GM23338 (cell line): ENCODE results near the gene GFI1B. TPM values are rescaled to one million over a fixed set of nuclear protein-coding genes. Genes with fewer than 3 reads are reported as not detected.

Experiments
- ATAC-seq: fragments of 200-7000 bp; cut with Tn5 transposase; 3 replicates; pipeline ENCODE4 v1.9.1; 2020
- DNase-seq: peaks from one replicate; pipeline ENCODE4 v3.0.0-alpha.2; 2015; ENCODE audit warnings: low spot score
- H2AFZ ChIP-seq: fragments of 200-600 bp; sonication (generic); 2 replicates; pipeline ENCODE4 v1.8.0; 2016; ENCODE audit warnings: antibody characterized with exemption, mild to moderate bottlenecking, moderate library complexity
- H3F3A ChIP-seq: fragments of 200-600 bp; sonication (generic); replicated peaks from 2 replicates; pipeline ENCODE4 v1.8.0; 2017; ENCODE audit warnings: antibody characterized with exemption, mixed run types, low read depth
- H3K27ac ChIP-seq: fragments of 200-600 bp; sonication (generic); 2 replicates; pipeline ENCODE4 v1.6.1; 2016; ENCODE audit warnings: low read depth
- H3K27me3 ChIP-seq: fragments of 200-600 bp; sonication (generic); 2 replicates; pipeline ENCODE4 v1.8.0; 2016; ENCODE audit warnings: mild to moderate bottlenecking, mixed run types, moderate library complexity; ENCODE audit not compliant: insufficient read depth
- H3K36me3 ChIP-seq: fragments of 200-600 bp; sonication (generic); 2 replicates; pipeline ENCODE4 v1.8.0; 2016; ENCODE audit warnings: mild to moderate bottlenecking; ENCODE audit not compliant: insufficient read depth
- H3K4me1 ChIP-seq: fragments of 200-600 bp; sonication (generic); 2 replicates; pipeline ENCODE4 v1.8.0; 2016; ENCODE audit warnings: mild to moderate bottlenecking, moderate library complexity; ENCODE audit not compliant: insufficient read depth
- H3K4me2 ChIP-seq: fragments of 200-600 bp; sonication (generic); 2 replicates; pipeline ENCODE4 v1.7.1; 2017; ENCODE audit warnings: mixed run types
- H3K4me3 ChIP-seq: fragments of 200-600 bp; sonication (generic); 2 replicates; pipeline ENCODE4 v1.6.1; 2016; ENCODE audit warnings: mixed run types
- H3K79me2 ChIP-seq: fragments of 200-600 bp; sonication (generic); replicated peaks from 2 replicates; pipeline ENCODE4 v1.8.0; 2017; ENCODE audit warnings: mild to moderate bottlenecking; ENCODE audit not compliant: insufficient read depth
- H3K9me2 ChIP-seq: fragments of 200-600 bp; sonication (generic); 2 replicates; pipeline ENCODE4 v1.8.0; 2017; ENCODE audit not compliant: insufficient read depth
- H4K20me1 ChIP-seq: fragments of 200-600 bp; sonication (generic); replicated peaks from 2 replicates; pipeline ENCODE4 v1.8.0; 2017; ENCODE audit warnings: mild to moderate bottlenecking; ENCODE audit not compliant: insufficient read depth
- H3K27ac Mint-ChIP-seq: 2 replicates; pipeline ENCODE4 v1.8.0; 2020; ENCODE audit warnings: inconsistent platforms, mild to moderate bottlenecking, moderate library complexity, mixed read lengths
- H3K27me3 Mint-ChIP-seq: 3 replicates; pipeline ENCODE4 v1.8.0; 2022; ENCODE audit warnings: low read depth, mild to moderate bottlenecking, moderate library complexity, mixed read lengths, inconsistent platforms; ENCODE audit not compliant: insufficient read depth, poor library complexity
- H3K36me3 Mint-ChIP-seq: 3 replicates; pipeline ENCODE4 v1.8.0; 2021; ENCODE audit warnings: low read depth, mild to moderate bottlenecking, inconsistent platforms, moderate library complexity, mixed read lengths
- H3K4me1 Mint-ChIP-seq: 3 replicates; pipeline ENCODE4 v1.8.0; 2020; ENCODE audit warnings: mild to moderate bottlenecking, inconsistent platforms, mixed read lengths
- H3K4me3 Mint-ChIP-seq: 3 replicates; pipeline ENCODE4 v1.8.0; 2021; ENCODE audit warnings: moderate library complexity, mild to moderate bottlenecking, inconsistent platforms, mixed read lengths
- H3K9me3 Mint-ChIP-seq: 3 replicates; pipeline ENCODE4 v1.8.0; 2020; ENCODE audit warnings: moderate library complexity, mild to moderate bottlenecking, inconsistent platforms, mixed read lengths
- CREB1 ChIP-seq: fragments of 250-450 bp; sonication (Bioruptor Pico); IDR thresholded peaks from 2 replicates; pipeline ENCODE4 v1.5.0; 2020; ENCODE audit warnings: low read depth, mild to moderate bottlenecking, moderate library complexity
- EZH2 ChIP-seq: fragments of 200-600 bp; sonication (generic); IDR thresholded peaks from one replicate; pipeline ENCODE4 v1.8.0; 2017; ENCODE audit warnings: antibody characterized with exemption, mild to moderate bottlenecking, low read depth; ENCODE audit not compliant: unreplicated experiment
- EZH2phosphoT487 ChIP-seq: fragments of 200-600 bp; sonication (generic); IDR thresholded peaks from one replicate; pipeline ENCODE4 v1.8.1; 2018; ENCODE audit warnings: antibody characterized with exemption; ENCODE audit not compliant: unreplicated experiment
- JUNB ChIP-seq: IDR thresholded peaks from one replicate; pipeline ENCODE4 v1.6.1; 2016; ENCODE audit warnings: antibody characterized with exemption; ENCODE audit not compliant: unreplicated experiment
- POLR2AphosphoS5 ChIP-seq: IDR thresholded peaks from 2 replicates; pipeline ENCODE4 v1.6.1; 2016; ENCODE audit warnings: antibody characterized with exemption, low read depth
- ZNF114 ChIP-seq: fragments of 250-450 bp; sonication (Bioruptor Pico); IDR thresholded peaks from 2 replicates; pipeline ENCODE4 v1.5.0; 2020; ENCODE audit warnings: mild to moderate bottlenecking, moderate library complexity
- ZNF331 ChIP-seq: fragments of 250-450 bp; sonication (Bioruptor Pico); IDR thresholded peaks from 2 replicates; pipeline ENCODE4 v1.5.0; 2020; ENCODE audit warnings: low read depth, mild to moderate bottlenecking, moderate library complexity
- polyA plus RNA-seq: library from polyadenylated mRNA; unstranded; fragments of >200 nt; fragmentation: Nextera tagmentation; extraction: Ambion mirVana; gene quantifications from 2 replicates; pipeline ENCODE4 v1.2.1, GENCODE V29; 2016
- total RNA-seq: library from RNA; depleted of rRNA; stranded (reverse); fragments of >200 nt; shearing (Covaris generic); gene quantifications from 2 replicates; pipeline ENCODE4 v1.2.3, GENCODE V29; 2014
- TF ChIP-seq, protein P1 (sequence below): IDR thresholded peaks from 2 replicates; pipeline ENCODE4 v1.6.1; 2016; ENCODE audit warnings: antibody characterized with exemption

GFI1B gene
- total and polyA plus RNA-seq, 2 experiments from 2014 or later = 0.38 TPM; not detected in 1

DNA sequence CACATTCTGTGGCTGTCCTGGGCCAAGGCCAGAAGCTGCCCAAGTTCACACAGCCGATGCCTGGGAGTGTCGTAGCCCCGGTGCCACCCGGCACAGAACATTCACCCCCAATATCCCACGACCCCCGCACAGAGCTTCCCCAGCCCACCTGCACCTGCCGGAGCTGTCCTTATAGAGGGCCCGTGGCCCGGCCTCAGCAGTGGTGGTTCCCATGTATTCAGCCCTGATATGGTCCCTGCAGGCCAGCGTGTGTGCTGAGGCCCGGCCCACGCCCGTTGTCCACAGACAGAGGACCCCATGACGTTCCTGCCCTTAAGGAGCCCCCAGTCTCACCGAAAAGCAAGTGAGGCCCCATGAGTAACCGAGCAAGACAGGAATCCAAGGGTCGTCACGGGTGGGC is 5.3 kb upstream of the GFI1B start:
- Histone ChIP-seq H3K36me3 (no peaks in the 10 kb centered on the region), H3K4me2 (no peak overlapping the region), H3K79me2 (no peaks in the 10 kb centered on the region), H3K9me2 (no peaks in the 10 kb centered on the region), H2AFZ (no peak overlapping the region), H3K4me1 (peaks cover 4% of the 10 kb centered on the region; the same call in 1 of the 2 replicates), H3F3A (no peaks in the 10 kb centered on the region), H4K20me1 (0 out of 2 replicates have a peak, but pooled peaks cover under 1% of the 10 kb centered on the region), H3K4me3 (no peak overlapping the region), H3K27ac (no peak overlapping the region), H3K27me3 (peaks cover 8% of the 10 kb centered on the region)
- H3K36me3 Mint-ChIP-seq = no peaks in the 10 kb centered on the region
- no peak for ATAC-seq
- DNase-seq = no peak
- no peaks in the 10 kb centered on the region; the same call in 2 of the 3 replicates for H3K9me3 Mint-ChIP-seq
- no peak overlapping the region for H3K4me3 Mint-ChIP-seq
- peaks cover 10% of the 10 kb centered on the region; the same call in 2 of the 3 replicates for H3K4me1 Mint-ChIP-seq
- TF ChIP-seq JUNB = no peak
- no peak overlapping the region for H3K27ac Mint-ChIP-seq
- H3K27me3 Mint-ChIP-seq = peaks cover 22% of the 10 kb centered on the region

DNA sequence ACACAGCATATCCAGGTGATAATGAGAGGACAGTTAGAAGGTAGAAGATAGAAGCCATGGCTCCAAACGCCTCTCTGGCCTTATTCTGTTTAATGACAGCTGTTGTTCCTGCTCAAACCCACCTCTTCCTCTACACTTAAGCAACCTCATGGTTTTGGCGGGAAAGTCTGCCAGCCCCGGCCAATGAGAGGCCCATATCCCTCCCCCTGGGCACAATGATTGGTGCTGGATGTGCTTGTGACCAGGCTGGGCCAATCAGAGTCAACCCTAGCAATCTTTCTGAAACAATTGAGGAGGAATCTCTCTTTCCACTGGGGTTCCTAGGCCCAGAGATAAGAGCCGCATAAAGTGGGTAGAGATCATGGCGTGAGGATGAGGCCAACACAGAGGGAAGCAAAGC is 4.8 kb upstream of the GFI1B start:
- Histone ChIP-seq H3K4me3 (no peak overlapping the region), H4K20me1 (0 out of 2 replicates have a peak, but pooled peaks cover 3% of the 10 kb centered on the region), H3K9me2 (no peaks in the 10 kb centered on the region), H3K79me2 (no peaks in the 10 kb centered on the region), H3F3A (no peaks in the 10 kb centered on the region), H2AFZ (no peak overlapping the region), H3K27ac (no peak overlapping the region), H3K4me2 (no peak overlapping the region), H3K4me1 (peaks cover 8% of the 10 kb centered on the region; the same call in 1 of the 2 replicates), H3K36me3 (no peaks in the 10 kb centered on the region), H3K27me3 (peaks cover 14% of the 10 kb centered on the region)
- no peaks in the 10 kb centered on the region; the same call in 2 of the 3 replicates for H3K9me3 Mint-ChIP-seq
- DNase-seq (peak; percentile 47), ATAC-seq (no peak)
- no peak overlapping the region for H3K27ac Mint-ChIP-seq
- H3K4me1 Mint-ChIP-seq = peaks cover 14% of the 10 kb centered on the region
- H3K36me3 Mint-ChIP-seq = no peaks in the 10 kb centered on the region
- no peak overlapping the region for H3K4me3 Mint-ChIP-seq
- no peak for TF ChIP-seq EZH2
- TF ChIP-seq ZNF331 (CRISPR knock-in tag) = no peak
- TF ChIP-seq EZH2phosphoT487 = no peak
- TF ChIP-seq POLR2AphosphoS5 = no peak
- TF ChIP-seq ZNF114 (CRISPR knock-in tag) = no peak
- no peak for TF ChIP-seq JUNB
- H3K27me3 Mint-ChIP-seq = peaks cover 25% of the 10 kb centered on the region

DNA sequence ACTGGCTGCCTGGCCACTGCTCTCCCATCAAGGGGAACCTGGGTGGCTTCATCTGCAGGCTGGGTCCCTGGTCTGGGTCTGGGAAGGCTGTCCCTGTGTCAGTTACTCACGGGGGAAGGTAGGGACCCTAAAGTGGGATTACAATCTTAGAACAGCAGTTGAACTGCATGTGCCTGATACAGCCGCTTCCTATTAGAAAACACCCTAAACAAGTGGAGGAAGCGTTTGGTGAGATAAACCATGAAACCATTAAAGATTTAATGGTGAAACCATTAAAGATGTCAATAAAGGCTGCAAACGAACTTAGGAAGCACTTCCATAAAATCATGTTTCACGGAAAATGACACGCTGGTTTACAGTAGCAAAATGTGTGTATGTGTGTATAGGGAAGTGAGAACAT is 2.5 kb upstream of the GFI1B start:
- no peaks in the 10 kb centered on the region; the same call in 2 of the 3 replicates for H3K9me3 Mint-ChIP-seq
- Histone ChIP-seq H3K36me3 (no peaks in the 10 kb centered on the region), H3F3A (no peaks in the 10 kb centered on the region), H3K9me2 (no peaks in the 10 kb centered on the region), H3K79me2 (no peaks in the 10 kb centered on the region), H4K20me1 (0 out of 2 replicates have a peak, but pooled peaks cover 3% of the 10 kb centered on the region), H3K27me3 (peaks cover 24% of the 10 kb centered on the region), H3K4me3 (no peak overlapping the region), H3K27ac (no peak overlapping the region), H2AFZ (no peak overlapping the region), H3K4me2 (no peak overlapping the region), H3K4me1 (peaks cover 11% of the 10 kb centered on the region; the same call in 1 of the 2 replicates)
- no peaks in the 10 kb centered on the region for H3K36me3 Mint-ChIP-seq
- TF ChIP-seq EZH2 (no peak), CREB1 (CRISPR knock-in tag) (no peak)
- TF ChIP-seq, protein P1, sequence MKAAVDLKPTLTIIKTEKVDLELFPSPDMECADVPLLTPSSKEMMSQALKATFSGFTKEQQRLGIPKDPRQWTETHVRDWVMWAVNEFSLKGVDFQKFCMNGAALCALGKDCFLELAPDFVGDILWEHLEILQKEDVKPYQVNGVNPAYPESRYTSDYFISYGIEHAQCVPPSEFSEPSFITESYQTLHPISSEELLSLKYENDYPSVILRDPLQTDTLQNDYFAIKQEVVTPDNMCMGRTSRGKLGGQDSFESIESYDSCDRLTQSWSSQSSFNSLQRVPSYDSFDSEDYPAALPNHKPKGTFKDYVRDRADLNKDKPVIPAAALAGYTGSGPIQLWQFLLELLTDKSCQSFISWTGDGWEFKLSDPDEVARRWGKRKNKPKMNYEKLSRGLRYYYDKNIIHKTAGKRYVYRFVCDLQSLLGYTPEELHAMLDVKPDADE = no peak
- ATAC-seq = no peak
- H3K27me3 Mint-ChIP-seq = peaks cover 31% of the 10 kb centered on the region
- peaks cover 15% of the 10 kb centered on the region for H3K4me1 Mint-ChIP-seq
- no peak overlapping the region for H3K27ac Mint-ChIP-seq
- no peak for DNase-seq
- H3K4me3 Mint-ChIP-seq = no peak overlapping the region
